Stomach smooth muscle (tissue), 2 donors: Measurements from ENCODE around the gene ANKRD45.
"Not testable (repeated sequence)": the region's sequence is repeated elsewhere in the genome, so short reads cannot be mapped to it uniquely, and the experiment has no call there.

Source experiments
- H3K27ac ChIP-seq: one replicate; pipeline ENCODE4 v1.7.0; 2013; ENCODE audit warnings: mild to moderate bottlenecking, low read length, inconsistent platforms
- H3K27me3 ChIP-seq, 2 donors: one replicate each; pipeline ENCODE4 v1.7.0; 2013; ENCODE audit warnings: low read length in 2 of 2; ENCODE audit not compliant: insufficient read depth in 2 of 2, control insufficient read depth in 1 of 2
- H3K36me3 ChIP-seq, 2 donors: one replicate each; pipeline ENCODE4 v1.7.0; 2013; ENCODE audit warnings: low read length in 2 of 2; ENCODE audit not compliant: control insufficient read depth in 2 of 2, insufficient read depth in 2 of 2
- H3K4me1 ChIP-seq: one replicate; pipeline ENCODE4 v1.7.0; 2013; ENCODE audit warnings: low read length; ENCODE audit not compliant: control insufficient read depth, insufficient read depth
- H3K4me3 ChIP-seq, 2 donors: one replicate each; pipeline ENCODE4 v1.7.0; 2013; ENCODE audit warnings: low read length in 2 of 2
- H3K9ac ChIP-seq, 2 donors: one replicate each; pipeline ENCODE4 v1.7.0; 2013; ENCODE audit warnings: low read length in 2 of 2, mild to moderate bottlenecking in 1 of 2
- H3K9me3 ChIP-seq, 2 donors: one replicate each; pipeline ENCODE4 v1.7.0; 2013; ENCODE audit warnings: low read length in 2 of 2; ENCODE audit not compliant: control insufficient read depth in 2 of 2
- donor health status: healthy.
- donor health status: Pancreatic carcinoma.

Gene ANKRD45

GRCh38 chr1:173669491-173669941, at the start of gene ANKRD45:
TSS of gene ANKRD45 (minus strand) at chr1:173669851. CDS start at chr1:173659418, 10,433 bp downstream.
- Histone ChIP-seq H3K27ac (no peak within 1 kb of the TSS), H3K27me3 (peaks cover 4% of the 10 kb centered on the region in 2 donors), H3K36me3 (no peaks in the 10 kb centered on the region), H3K4me1 (peaks cover 5% of the 10 kb centered on the region), H3K9me3 (no peaks in the 10 kb centered on the region), H3K9ac (no peak within 1 kb of the TSS), H3K4me3 (peak within 1 kb of the TSS in 1 of 2 donors; percentile 64)

- Histone ChIP-seq H3K36me3 (peaks cover 1 to 4% of the 10 kb centered on the region in 2 donors), H3K4me1 (peaks cover 2% of the 10 kb centered on the region), H3K27me3 (no peaks in the 10 kb centered on the region), H3K27ac (no peak overlapping the region), H3K9me3 (no peaks in the 10 kb centered on the region), H3K4me3 (no peak overlapping the region), H3K9ac (no peak overlapping the region)
Observed at GRCh38 chr1:173717238-173717637, 47.6 kb upstream of the ANKRD45 start.

GRCh38 chr1:173715538-173715844, 45.8 kb upstream of the ANKRD45 start:
- H3K27me3 ChIP-seq = no peaks in the 10 kb centered on the region
- peak overlapping the region; percentile 88 to 95 for H3K9ac ChIP-seq
- peaks cover 2% of the 10 kb centered on the region for H3K4me1 ChIP-seq
- H3K4me3 ChIP-seq = peak overlapping the region; percentile 90 to 94
- peak overlapping the region; percentile 85 for H3K27ac ChIP-seq
- no peaks in the 10 kb centered on the region for H3K36me3 ChIP-seq
- no peaks in the 10 kb centered on the region for H3K9me3 ChIP-seq

GRCh38 chr1:173714759-173715537, 45.3 kb upstream of the ANKRD45 start, which contains the start of gene KLHL20:
TSS of gene KLHL20 (plus strand) at chr1:173714981. CDS start at chr1:173716044, 1,063 bp downstream.
- H3K9me3 ChIP-seq = no peaks in the 10 kb centered on the region
- H3K27me3 ChIP-seq = no peaks in the 10 kb centered on the region
- H3K4me3 ChIP-seq = peak within 1 kb of the TSS; percentile 90 to 94
- peaks cover 2% of the 10 kb centered on the region for H3K4me1 ChIP-seq
- peak within 1 kb of the TSS; percentile 88 to 95 for H3K9ac ChIP-seq
- H3K36me3 ChIP-seq = no peaks in the 10 kb centered on the region
- H3K27ac ChIP-seq = peak within 1 kb of the TSS; percentile 85

- Histone ChIP-seq H3K9me3 (no peaks in the 10 kb centered on the region), H3K27me3 (no peaks in the 10 kb centered on the region), H3K9ac (peak overlapping the region; percentile 88 to 95), H3K36me3 (no peaks in the 10 kb centered on the region), H3K27ac (peak overlapping the region; percentile 85), H3K4me3 (peak overlapping the region; percentile 90 to 94), H3K4me1 (peaks cover 2% of the 10 kb centered on the region)
Observed at GRCh38 chr1:173714441-173714758, 44.7 kb upstream of the ANKRD45 start.

- no peaks in the 10 kb centered on the region for H3K36me3 ChIP-seq
- H3K9me3 ChIP-seq = no peaks in the 10 kb centered on the region
- no peak overlapping the region for H3K9ac ChIP-seq
- H3K27ac ChIP-seq = no peak overlapping the region
- H3K27me3 ChIP-seq = no peaks in the 10 kb centered on the region
- H3K4me1 ChIP-seq = no peaks in the 10 kb centered on the region
- H3K4me3 ChIP-seq = no peak overlapping the region
Observed at GRCh38 chr1:173708787-173709186, 39.1 kb upstream of the ANKRD45 start.

- H3K27ac ChIP-seq = no peak overlapping the region
- H3K4me1 ChIP-seq = no peaks in the 10 kb centered on the region
- no peaks in the 10 kb centered on the region for H3K36me3 ChIP-seq
- H3K9me3 ChIP-seq = no peaks in the 10 kb centered on the region
- no peak overlapping the region for H3K4me3 ChIP-seq
- no peaks in the 10 kb centered on the region for H3K27me3 ChIP-seq
- no peak overlapping the region for H3K9ac ChIP-seq
Observed at GRCh38 chr1:173705117-173705516, 35.5 kb upstream of the ANKRD45 start.

GRCh38 chr1:173702736-173703135, 33.1 kb upstream of the ANKRD45 start:
- Histone ChIP-seq H3K4me1 (no peaks in the 10 kb centered on the region), H3K9ac (no peak overlapping the region), H3K9me3 (no peaks in the 10 kb centered on the region), H3K36me3 (no peaks in the 10 kb centered on the region), H3K27me3 (no peaks in the 10 kb centered on the region), H3K27ac (no peak overlapping the region), H3K4me3 (no peak overlapping the region)

- not testable (repeated sequence) for H3K4me1 ChIP-seq, H3K9me3 ChIP-seq, H3K9ac ChIP-seq, H3K27me3 ChIP-seq, H3K36me3 ChIP-seq, H3K4me3 ChIP-seq, H3K27ac ChIP-seq
Observed at GRCh38 chr1:173701299-173701698, 31.6 kb upstream of the ANKRD45 start.

GRCh38 chr1:173693238-173693637, 23.6 kb upstream of the ANKRD45 start:
- Histone ChIP-seq H3K27ac (no peak overlapping the region), H3K9ac (no peak overlapping the region), H3K4me3 (no peak overlapping the region), H3K36me3 (no peaks in the 10 kb centered on the region), H3K4me1 (no peaks in the 10 kb centered on the region), H3K9me3 (no peaks in the 10 kb centered on the region), H3K27me3 (no peaks in the 10 kb centered on the region)

- no peaks in the 10 kb centered on the region for H3K36me3 ChIP-seq
- H3K9ac ChIP-seq = no peak overlapping the region
- H3K9me3 ChIP-seq = no peaks in the 10 kb centered on the region
- no peaks in the 10 kb centered on the region for H3K4me1 ChIP-seq
- no peak overlapping the region for H3K4me3 ChIP-seq
- H3K27ac ChIP-seq = no peak overlapping the region
- no peaks in the 10 kb centered on the region for H3K27me3 ChIP-seq
Observed at GRCh38 chr1:173688300-173688699, 18.6 kb upstream of the ANKRD45 start.
